ENCODE measurements around the gene OR10AD1. TPM values are rescaled to one million over a fixed set of nuclear protein-coding genes. Genes with fewer than 3 reads are reported as not detected.

The OR10AD1 gene
- total and polyA plus RNA-seq, 10 of the 15 experiments (the other 5 are each of a cell fraction or from before 2014, with no cell fraction given), result 0.04 to 0.12 TPM; not detected in 8

Other genes starting within 250 kb of the OR10AD1 start
- 106 TPM in 2 replicates for gene TMEM106C, start 239.7 kb downstream of the OR10AD1 start, total RNA-seq (2014; rRNA removed)
- 97.4 and 101 TPM in 2 replicates for gene TMEM106C, start 239.7 kb downstream of the OR10AD1 start, total RNA-seq (2014; rRNA removed; fragmentation: Illumina TruSeq; extraction: Trizol)
- gene TMEM106C, start 239.7 kb downstream of the OR10AD1 start, total RNA-seq (2021), result 90.2 and 93.1 TPM in 2 replicates
- 215 and 280 TPM in 2 replicates for gene TMEM106C, start 239.7 kb downstream of the OR10AD1 start, polyA plus RNA-seq (2011; rRNA removed)
- 142 and 144 TPM in 2 replicates for gene TMEM106C, start 239.7 kb downstream of the OR10AD1 start, polyA plus RNA-seq (2014; fragmentation: Illumina TruSeq; extraction: Trizol)
- 100 to 1,000 TPM; 190 to 236 TPM for gene TMEM106C, start 239.7 kb downstream of the OR10AD1 start, polyA plus RNA-seq (2014; fragmentation: Nextera tagmentation; extraction: Ambion mirVana)
- gene TMEM106C, start 239.7 kb downstream of the OR10AD1 start, polyA plus RNA-seq (2014; rRNA removed), result 114 and 130 TPM in 2 replicates
- 100 to 1,000 TPM; 177 to 179 TPM for gene TMEM106C, start 239.7 kb downstream of the OR10AD1 start, polyA plus RNA-seq (2016; fragmentation: Nextera tagmentation; extraction: Ambion mirVana)
- 0.27 and 0.28 TPM in 2 replicates for gene COL2A1, start 198.8 kb downstream of the OR10AD1 start, total RNA-seq (2014; rRNA removed)
- 0.09 and 0.13 TPM in 2 replicates for gene COL2A1, start 198.8 kb downstream of the OR10AD1 start, total RNA-seq (2014; rRNA removed; fragmentation: Illumina TruSeq; extraction: Trizol)
- gene COL2A1, start 198.8 kb downstream of the OR10AD1 start, total RNA-seq (2021), result 0.66 and 0.67 TPM in 2 replicates
- not detected in 2 replicates for gene COL2A1, start 198.8 kb downstream of the OR10AD1 start, polyA plus RNA-seq (2011; rRNA removed)
- 0.12 and 0.25 TPM in 2 replicates for gene COL2A1, start 198.8 kb downstream of the OR10AD1 start, polyA plus RNA-seq (2014; fragmentation: Illumina TruSeq; extraction: Trizol)
- under 1 TPM; 0.06 to 0.09 TPM for gene COL2A1, start 198.8 kb downstream of the OR10AD1 start, polyA plus RNA-seq (2014; fragmentation: Nextera tagmentation; extraction: Ambion mirVana)
- gene COL2A1, start 198.8 kb downstream of the OR10AD1 start, polyA plus RNA-seq (2014; rRNA removed), result 0.33 and 0.65 TPM in 2 replicates
- under 1 TPM; 0.19 TPM for gene COL2A1, start 198.8 kb downstream of the OR10AD1 start, polyA plus RNA-seq (2016; fragmentation: Nextera tagmentation; extraction: Ambion mirVana)
- 30.0 and 35.9 TPM in 2 replicates for gene SENP1, start 97.2 kb downstream of the OR10AD1 start, total RNA-seq (2014; rRNA removed)
- 36.1 and 41.1 TPM in 2 replicates for gene SENP1, start 97.2 kb downstream of the OR10AD1 start, total RNA-seq (2014; rRNA removed; fragmentation: Illumina TruSeq; extraction: Trizol)
- gene SENP1, start 97.2 kb downstream of the OR10AD1 start, total RNA-seq (2021), result 28.2 and 29.4 TPM in 2 replicates
- gene SENP1, start 97.2 kb downstream of the OR10AD1 start, polyA plus RNA-seq (2011; rRNA removed), result 52.4 and 54.4 TPM in 2 replicates
- 34.8 and 39.8 TPM in 2 replicates for gene SENP1, start 97.2 kb downstream of the OR10AD1 start, polyA plus RNA-seq (2014; fragmentation: Illumina TruSeq; extraction: Trizol)
- 10 to 100 TPM in 1 of 2 experiments, 1 to 10 TPM in 1; 8.1 to 12.5 TPM for gene SENP1, start 97.2 kb downstream of the OR10AD1 start, polyA plus RNA-seq (2014; fragmentation: Nextera tagmentation; extraction: Ambion mirVana)
- 17.3 and 21.2 TPM in 2 replicates for gene SENP1, start 97.2 kb downstream of the OR10AD1 start, polyA plus RNA-seq (2014; rRNA removed)
- gene SENP1, start 97.2 kb downstream of the OR10AD1 start, polyA plus RNA-seq (2016; fragmentation: Nextera tagmentation; extraction: Ambion mirVana), result 10 to 100 TPM; 21.4 to 23.9 TPM
- 59.6 and 62.8 TPM in 2 replicates for gene PFKM, start 83.9 kb downstream of the OR10AD1 start, total RNA-seq (2014; rRNA removed)
- 55.4 and 56.6 TPM in 2 replicates for gene PFKM, start 83.9 kb downstream of the OR10AD1 start, total RNA-seq (2014; rRNA removed; fragmentation: Illumina TruSeq; extraction: Trizol)
- 77.5 and 80.0 TPM in 2 replicates for gene PFKM, start 83.9 kb downstream of the OR10AD1 start, total RNA-seq (2021)
- gene PFKM, start 83.9 kb downstream of the OR10AD1 start, polyA plus RNA-seq (2011; rRNA removed), result 52.7 and 65.0 TPM in 2 replicates
- gene PFKM, start 83.9 kb downstream of the OR10AD1 start, polyA plus RNA-seq (2014; fragmentation: Illumina TruSeq; extraction: Trizol), result 54.1 and 57.9 TPM in 2 replicates
- gene PFKM, start 83.9 kb downstream of the OR10AD1 start, polyA plus RNA-seq (2014; fragmentation: Nextera tagmentation; extraction: Ambion mirVana), result 10 to 100 TPM; 27.6 to 39.0 TPM
- 55.3 and 58.6 TPM in 2 replicates for gene PFKM, start 83.9 kb downstream of the OR10AD1 start, polyA plus RNA-seq (2014; rRNA removed)
- 10 to 100 TPM; 54.5 to 56.2 TPM for gene PFKM, start 83.9 kb downstream of the OR10AD1 start, polyA plus RNA-seq (2016; fragmentation: Nextera tagmentation; extraction: Ambion mirVana)
- 28.8 and 38.5 TPM in 2 replicates for gene ASB8, start 45.8 kb downstream of the OR10AD1 start, total RNA-seq (2014; rRNA removed)
- 22.8 and 23.7 TPM in 2 replicates for gene ASB8, start 45.8 kb downstream of the OR10AD1 start, total RNA-seq (2014; rRNA removed; fragmentation: Illumina TruSeq; extraction: Trizol)
- 28.7 and 29.3 TPM in 2 replicates for gene ASB8, start 45.8 kb downstream of the OR10AD1 start, total RNA-seq (2021)
- gene ASB8, start 45.8 kb downstream of the OR10AD1 start, polyA plus RNA-seq (2011; rRNA removed), result 45.5 and 48.0 TPM in 2 replicates
- 28.1 and 29.2 TPM in 2 replicates for gene ASB8, start 45.8 kb downstream of the OR10AD1 start, polyA plus RNA-seq (2014; fragmentation: Illumina TruSeq; extraction: Trizol)
- gene ASB8, start 45.8 kb downstream of the OR10AD1 start, polyA plus RNA-seq (2014; fragmentation: Nextera tagmentation; extraction: Ambion mirVana), result 10 to 100 TPM; 28.3 to 30.3 TPM
- gene ASB8, start 45.8 kb downstream of the OR10AD1 start, polyA plus RNA-seq (2014; rRNA removed), result 21.2 and 25.1 TPM in 2 replicates
- gene ASB8, start 45.8 kb downstream of the OR10AD1 start, polyA plus RNA-seq (2016; fragmentation: Nextera tagmentation; extraction: Ambion mirVana), result 10 to 100 TPM; 30.2 to 32.4 TPM
- not detected in 2 replicates for gene CCDC184, start 19.6 kb downstream of the OR10AD1 start, total RNA-seq (2014; rRNA removed)
- gene CCDC184, start 19.6 kb downstream of the OR10AD1 start, total RNA-seq (2014; rRNA removed; fragmentation: Illumina TruSeq; extraction: Trizol), result not detected in 2 replicates
- gene CCDC184, start 19.6 kb downstream of the OR10AD1 start, total RNA-seq (2021), result not detected in 2 replicates
- not detected in 2 replicates for gene CCDC184, start 19.6 kb downstream of the OR10AD1 start, polyA plus RNA-seq (2011; rRNA removed)
- gene CCDC184, start 19.6 kb downstream of the OR10AD1 start, polyA plus RNA-seq (2014; fragmentation: Illumina TruSeq; extraction: Trizol), result not detected in 2 replicates
- not detected for gene CCDC184, start 19.6 kb downstream of the OR10AD1 start, polyA plus RNA-seq (2014; fragmentation: Nextera tagmentation; extraction: Ambion mirVana)
- gene CCDC184, start 19.6 kb downstream of the OR10AD1 start, polyA plus RNA-seq (2014; rRNA removed), result not detected in 2 replicates
- gene CCDC184, start 19.6 kb downstream of the OR10AD1 start, polyA plus RNA-seq (2016; fragmentation: Nextera tagmentation; extraction: Ambion mirVana), result not detected
- 9.0 and 10.0 TPM in 2 replicates for gene ZNF641, start 147.6 kb upstream of the OR10AD1 start, total RNA-seq (2014; rRNA removed)
- 9.4 and 10.3 TPM in 2 replicates for gene ZNF641, start 147.6 kb upstream of the OR10AD1 start, total RNA-seq (2014; rRNA removed; fragmentation: Illumina TruSeq; extraction: Trizol)
- 8.1 and 10.3 TPM in 2 replicates for gene ZNF641, start 147.6 kb upstream of the OR10AD1 start, total RNA-seq (2021)
- 7.3 and 10.8 TPM in 2 replicates for gene ZNF641, start 147.6 kb upstream of the OR10AD1 start, polyA plus RNA-seq (2011; rRNA removed)
- gene ZNF641, start 147.6 kb upstream of the OR10AD1 start, polyA plus RNA-seq (2014; fragmentation: Illumina TruSeq; extraction: Trizol), result 7.1 and 9.4 TPM in 2 replicates
- gene ZNF641, start 147.6 kb upstream of the OR10AD1 start, polyA plus RNA-seq (2014; fragmentation: Nextera tagmentation; extraction: Ambion mirVana), result 1 to 10 TPM; 1.1 to 1.4 TPM
- gene ZNF641, start 147.6 kb upstream of the OR10AD1 start, polyA plus RNA-seq (2014; rRNA removed), result 5.6 and 5.8 TPM in 2 replicates
- gene ZNF641, start 147.6 kb upstream of the OR10AD1 start, polyA plus RNA-seq (2016; fragmentation: Nextera tagmentation; extraction: Ambion mirVana), result 1 to 10 TPM; 3.5 to 4.8 TPM